Fibroblast of mammary gland (primary cell): ENCODE data around the gene AHRR.

Source experiments
- DNase-seq: peaks from one replicate; pipeline ENCODE4 v3.0.0-alpha.2; 2010; ENCODE audit warnings: low read depth
- H3K4me3 ChIP-seq: 2 replicates; pipeline ENCODE4 v1.5.1; 2011; ENCODE audit warnings: low read depth, mild to moderate bottlenecking, low read length, moderate library complexity; ENCODE audit not compliant: control insufficient read depth
- CTCF ChIP-seq: conservative IDR thresholded peaks from 2 replicates; pipeline ENCODE4 v1.5.1; 2011; ENCODE audit warnings: low read depth, low read length, inconsistent platforms; ENCODE audit not compliant: control insufficient read depth, insufficient read depth

Gene AHRR

GRCh38 chr5:373710-374602, 52.4 kb downstream of the AHRR start:
- no peak for TF ChIP-seq CTCF
- peak overlapping the region; percentile 15 for H3K4me3 ChIP-seq
- peak; percentile 55 for DNase-seq

GRCh38 chr5:374631-375335, 53.3 kb downstream of the AHRR start:
- TF ChIP-seq CTCF = no peak
- no peak overlapping the region for H3K4me3 ChIP-seq
- no peak for DNase-seq

GRCh38 chr5:375336-375920, 53.9 kb downstream of the AHRR start:
- no peak overlapping the region for H3K4me3 ChIP-seq
- no peak for TF ChIP-seq CTCF
- no peak for DNase-seq

- no peak for TF ChIP-seq CTCF
- DNase-seq = no peak
- no peak overlapping the region for H3K4me3 ChIP-seq
These were observed 54.6 kb downstream of the AHRR start for GRCh38 chr5:375921-376798.

GRCh38 chr5:376799-377325, 55.3 kb downstream of the AHRR start:
- no peak for DNase-seq
- TF ChIP-seq CTCF = no peak
- H3K4me3 ChIP-seq = no peak overlapping the region

GRCh38 chr5:377326-377981, 55.9 kb downstream of the AHRR start:
- TF ChIP-seq CTCF = no peak
- no peak overlapping the region for H3K4me3 ChIP-seq
- no peak for DNase-seq
